ENCODE results near the gene HDAC1.

Gene HDAC1

GRCh38 chr1:32335790-32336590, 44.1 kb downstream of the HDAC1 start, which contains the start of gene MARCKSL1:
MARCKSL1 (minus strand) TSS chr1:32336233; CDS start chr1:32336033, 200 bp downstream.
- Histone ChIP-seq H3K36me3 (ENCODE audit: control insufficient read depth in 2 of 2, insufficient read depth in 2 of 2, low read length in 2 of 2) (peaks cover 24 to 28% of the 10 kb centered on the region in 2 donors), H3K9me3 (ENCODE audit: control insufficient read depth in 2 of 2, low read length in 2 of 2) (no peaks in the 10 kb centered on the region), H3K4me1 (ENCODE audit: control insufficient read depth in 2 of 2, insufficient read depth in 2 of 2, low read length in 2 of 2) (peaks cover 39 to 58% of the 10 kb centered on the region in 2 donors), H3K9ac (ENCODE audit: low read depth in 1 of 2, low read length in 2 of 2) (peak within 1 kb of the TSS; percentile 72 to 79), H3K4me3 (ENCODE audit: low read length in 2 of 2) (peak within 1 kb of the TSS; percentile 73 to 77), H3K27ac (ENCODE audit: low read depth in 2 of 2, low read length in 2 of 2) (peak within 1 kb of the TSS; percentile 62 to 67), H3K27me3 (ENCODE audit: control insufficient read depth in 2 of 2, insufficient read depth in 2 of 2, low read length in 2 of 2) (no peaks in the 10 kb centered on the region)

GRCh38 chr1:32336591-32336932, 44.7 kb downstream of the HDAC1 start:
- Histone ChIP-seq H3K27ac (ENCODE audit: low read depth in 2 of 2, low read length in 2 of 2) (peak overlapping the region in 1 of 2 donors; percentile 34), H3K9ac (ENCODE audit: low read depth in 1 of 2, low read length in 2 of 2) (peak overlapping the region in 1 of 2 donors; percentile 27), H3K4me3 (ENCODE audit: low read length in 2 of 2) (peak overlapping the region in 1 of 2 donors; percentile 41)

GRCh38 chr1:32336963-32337675, 45.2 kb downstream of the HDAC1 start:
- peaks cover 39 to 52% of the 10 kb centered on the region in 2 donors for H3K4me1 ChIP-seq (ENCODE audit: control insufficient read depth in 2 of 2, insufficient read depth in 2 of 2, low read length in 2 of 2)
- H3K27me3 ChIP-seq (ENCODE audit: control insufficient read depth in 2 of 2, insufficient read depth in 2 of 2, low read length in 2 of 2) = no peaks in the 10 kb centered on the region
- peaks cover 13 to 17% of the 10 kb centered on the region in 2 donors for H3K36me3 ChIP-seq (ENCODE audit: control insufficient read depth in 2 of 2, insufficient read depth in 2 of 2, low read length in 2 of 2)
- H3K9ac ChIP-seq (ENCODE audit: low read depth in 1 of 2, low read length in 2 of 2) = peak overlapping the region in 1 of 2 donors; percentile 27
- H3K9me3 ChIP-seq (ENCODE audit: control insufficient read depth in 2 of 2, low read length in 2 of 2) = no peaks in the 10 kb centered on the region
- H3K27ac ChIP-seq (ENCODE audit: low read depth in 2 of 2, low read length in 2 of 2) = peak overlapping the region in 1 of 2 donors; percentile 34
- no peak overlapping the region for H3K4me3 ChIP-seq (ENCODE audit: low read length in 2 of 2)

More at GRCh38 chr1:32336591-32336932, 44.7 kb downstream of the HDAC1 start:
- peaks cover 39 to 58% of the 10 kb centered on the region in 2 donors for H3K4me1 ChIP-seq (ENCODE audit: control insufficient read depth in 2 of 2, insufficient read depth in 2 of 2, low read length in 2 of 2)
- no peaks in the 10 kb centered on the region for H3K27me3 ChIP-seq (ENCODE audit: control insufficient read depth in 2 of 2, insufficient read depth in 2 of 2, low read length in 2 of 2)
- H3K9me3 ChIP-seq (ENCODE audit: control insufficient read depth in 2 of 2, low read length in 2 of 2) = no peaks in the 10 kb centered on the region
- H3K36me3 ChIP-seq (ENCODE audit: control insufficient read depth in 2 of 2, insufficient read depth in 2 of 2, low read length in 2 of 2) = peaks cover 19 to 23% of the 10 kb centered on the region in 2 donors

- Histone ChIP-seq H3K27me3 (ENCODE audit: control insufficient read depth in 2 of 2, insufficient read depth in 2 of 2, low read length in 2 of 2) (no peaks in the 10 kb centered on the region), H3K27ac (ENCODE audit: low read depth in 2 of 2, low read length in 2 of 2) (peak overlapping the region; percentile 34 to 43), H3K9ac (ENCODE audit: low read depth in 1 of 2, low read length in 2 of 2) (peak overlapping the region in 1 of 2 donors; percentile 38), H3K4me3 (ENCODE audit: low read length in 2 of 2) (peak overlapping the region in 1 of 2 donors; percentile 38), H3K36me3 (ENCODE audit: control insufficient read depth in 2 of 2, insufficient read depth in 2 of 2, low read length in 2 of 2) (peaks cover 6 to 9% of the 10 kb centered on the region in 2 donors), H3K9me3 (ENCODE audit: control insufficient read depth in 2 of 2, low read length in 2 of 2) (no peaks in the 10 kb centered on the region), H3K4me1 (ENCODE audit: control insufficient read depth in 2 of 2, insufficient read depth in 2 of 2, low read length in 2 of 2) (peaks cover 33 to 44% of the 10 kb centered on the region in 2 donors)
Measured at GRCh38 chr1:32337855-32338636, 46.2 kb downstream of the HDAC1 start.

GRCh38 chr1:32338637-32339145, 46.8 kb downstream of the HDAC1 start:
- H3K27me3 ChIP-seq (ENCODE audit: control insufficient read depth in 2 of 2, insufficient read depth in 2 of 2, low read length in 2 of 2) = no peaks in the 10 kb centered on the region
- H3K36me3 ChIP-seq (ENCODE audit: control insufficient read depth in 2 of 2, insufficient read depth in 2 of 2, low read length in 2 of 2) = peaks cover 0 to 5% of the 10 kb centered on the region in 2 donors
- peak overlapping the region; percentile 34 to 43 for H3K27ac ChIP-seq (ENCODE audit: low read depth in 2 of 2, low read length in 2 of 2)
- peaks cover 33 to 37% of the 10 kb centered on the region in 2 donors for H3K4me1 ChIP-seq (ENCODE audit: control insufficient read depth in 2 of 2, insufficient read depth in 2 of 2, low read length in 2 of 2)
- peak overlapping the region in 1 of 2 donors; percentile 38 for H3K9ac ChIP-seq (ENCODE audit: low read depth in 1 of 2, low read length in 2 of 2)
- H3K9me3 ChIP-seq (ENCODE audit: control insufficient read depth in 2 of 2, low read length in 2 of 2) = no peaks in the 10 kb centered on the region
- H3K4me3 ChIP-seq (ENCODE audit: low read length in 2 of 2) = peak overlapping the region in 1 of 2 donors; percentile 38

GRCh38 chr1:32339363-32339978, 47.6 kb downstream of the HDAC1 start:
- H3K9me3 ChIP-seq (ENCODE audit: control insufficient read depth in 2 of 2, low read length in 2 of 2) = no peaks in the 10 kb centered on the region
- H3K9ac ChIP-seq (ENCODE audit: low read depth in 1 of 2, low read length in 2 of 2) = no peak overlapping the region

GRCh38 chr1:32341186-32341757, 49.4 kb downstream of the HDAC1 start:
- Histone ChIP-seq H3K27ac (ENCODE audit: low read depth in 2 of 2, low read length in 2 of 2) (no peak overlapping the region), H3K4me1 (ENCODE audit: control insufficient read depth in 2 of 2, insufficient read depth in 2 of 2, low read length in 2 of 2) (peaks cover 22 to 32% of the 10 kb centered on the region in 2 donors), H3K4me3 (ENCODE audit: low read length in 2 of 2) (no peak overlapping the region), H3K36me3 (ENCODE audit: control insufficient read depth in 2 of 2, insufficient read depth in 2 of 2, low read length in 2 of 2) (no peaks in the 10 kb centered on the region), H3K27me3 (ENCODE audit: control insufficient read depth in 2 of 2, insufficient read depth in 2 of 2, low read length in 2 of 2) (no peaks in the 10 kb centered on the region), H3K9me3 (ENCODE audit: control insufficient read depth in 2 of 2, low read length in 2 of 2) (no peaks in the 10 kb centered on the region), H3K9ac (ENCODE audit: low read depth in 1 of 2, low read length in 2 of 2) (no peak overlapping the region)

More at GRCh38 chr1:32339363-32339978, 47.6 kb downstream of the HDAC1 start:
- Histone ChIP-seq H3K36me3 (ENCODE audit: control insufficient read depth in 2 of 2, insufficient read depth in 2 of 2, low read length in 2 of 2) (no peaks in the 10 kb centered on the region), H3K27ac (ENCODE audit: low read depth in 2 of 2, low read length in 2 of 2) (peak overlapping the region in 1 of 2 donors; percentile 23), H3K27me3 (ENCODE audit: control insufficient read depth in 2 of 2, insufficient read depth in 2 of 2, low read length in 2 of 2) (no peaks in the 10 kb centered on the region), H3K4me3 (ENCODE audit: low read length in 2 of 2) (no peak overlapping the region), H3K4me1 (ENCODE audit: control insufficient read depth in 2 of 2, insufficient read depth in 2 of 2, low read length in 2 of 2) (peaks cover 28 to 31% of the 10 kb centered on the region in 2 donors)

GRCh38 chr1:32341971-32342370, 50.1 kb downstream of the HDAC1 start:
- no peak overlapping the region for H3K9ac ChIP-seq (ENCODE audit: low read depth in 1 of 2, low read length in 2 of 2)
- H3K4me3 ChIP-seq (ENCODE audit: low read length in 2 of 2) = no peak overlapping the region
- no peaks in the 10 kb centered on the region for H3K36me3 ChIP-seq (ENCODE audit: control insufficient read depth in 2 of 2, insufficient read depth in 2 of 2, low read length in 2 of 2)
- H3K27ac ChIP-seq (ENCODE audit: low read depth in 2 of 2, low read length in 2 of 2) = no peak overlapping the region
- peaks cover 17 to 27% of the 10 kb centered on the region in 2 donors for H3K4me1 ChIP-seq (ENCODE audit: control insufficient read depth in 2 of 2, insufficient read depth in 2 of 2, low read length in 2 of 2)
- no peaks in the 10 kb centered on the region for H3K9me3 ChIP-seq (ENCODE audit: control insufficient read depth in 2 of 2, low read length in 2 of 2)
- no peaks in the 10 kb centered on the region for H3K27me3 ChIP-seq (ENCODE audit: control insufficient read depth in 2 of 2, insufficient read depth in 2 of 2, low read length in 2 of 2)

- Histone ChIP-seq H3K4me3 (ENCODE audit: low read length in 2 of 2) (no peak overlapping the region), H3K27ac (ENCODE audit: low read depth in 2 of 2, low read length in 2 of 2) (no peak overlapping the region), H3K9me3 (ENCODE audit: control insufficient read depth in 2 of 2, low read length in 2 of 2) (no peaks in the 10 kb centered on the region), H3K9ac (ENCODE audit: low read depth in 1 of 2, low read length in 2 of 2) (no peak overlapping the region), H3K4me1 (ENCODE audit: control insufficient read depth in 2 of 2, insufficient read depth in 2 of 2, low read length in 2 of 2) (peaks cover 16 to 21% of the 10 kb centered on the region in 2 donors), H3K36me3 (ENCODE audit: control insufficient read depth in 2 of 2, insufficient read depth in 2 of 2, low read length in 2 of 2) (no peaks in the 10 kb centered on the region), H3K27me3 (ENCODE audit: control insufficient read depth in 2 of 2, insufficient read depth in 2 of 2, low read length in 2 of 2) (no peaks in the 10 kb centered on the region)
Measured at GRCh38 chr1:32342704-32343103, 50.8 kb downstream of the HDAC1 start.
